GM12878 (cell line): ENCODE results near the gene PRPF31. TPM values are rescaled to one million over a fixed set of nuclear protein-coding genes. Genes with fewer than 3 reads are reported as not detected.

Experiments used
- ATAC-seq: fragments of 200-7000 bp; cut with Tn5 transposase; 3 replicates; pipeline ENCODE4 v1.9.1; 2020; ENCODE audit warnings: mild to moderate bottlenecking, moderate library complexity
- BruUV-seq: library from RNA; stranded (reverse); fragments of 400-500 nt; replicated peaks from 2 replicates; lab custom pipeline; 2021; lab: Mats Ljungman, UMichigan
- CTCF ChIA-PET: fragments of 300-600 bp; sonication (Branson Sonifier 250); formaldehyde crosslinking; extraction: SDS; loops from one replicate; lab custom pipeline; 2021; ENCODE audit warnings: inconsistent platforms; lab: Yijun Ruan, JAX
- POLR2A ChIA-PET: fragments of 350-600 bp; formaldehyde crosslinking; extraction: SDS; loops from one replicate; lab custom pipeline; 2021; ENCODE audit warnings: inconsistent platforms; lab: Charles Lee
- RAD21 ChIA-PET: fragments of 300-600 bp; sonication (Branson Sonifier 250); formaldehyde crosslinking; loops from one replicate; lab custom pipeline; 2023; ENCODE audit warnings: antibody characterized with exemption; ENCODE audit not compliant: unreplicated experiment; lab: Charles Lee
- SMC1A ChIA-PET: fragments of 300-600 bp; sonication (Branson Sonifier 250); formaldehyde crosslinking; loops from one replicate; lab custom pipeline; 2023; ENCODE audit not compliant: unreplicated experiment, uncharacterized antibody; lab: Charles Lee
- DNase-seq: peaks from one replicate; pipeline ENCODE4 v3.0.0-alpha.2; 2011; ENCODE audit warnings: low read depth, low spot score
- FAIRE-seq: peaks from 3 replicates; lab custom pipeline; 2011; peaks lifted over from hg19 to GRCh38; lab: Jason Lieb, UNC
- H2AFZ ChIP-seq: 2 replicates; pipeline ENCODE4 v1.6.0; 2011; ENCODE audit warnings: low read depth, low read length, control low read depth; ENCODE audit not compliant: control insufficient read depth
- H3K27ac ChIP-seq: 2 replicates; pipeline ENCODE4 v1.5.1; 2011; ENCODE audit warnings: control low read depth; ENCODE audit not compliant: control insufficient read depth, insufficient read depth
- H3K27me3 ChIP-seq, 2 experiments: replicated peaks in 1 of 2; 2 replicates each; pipeline versions ENCODE4 v1.6.0 to v1.6.1; 2011; ENCODE audit warnings: low read length in 1 of 2; ENCODE audit not compliant: control insufficient read depth in 2 of 2, insufficient read depth in 2 of 2
- H3K36me3 ChIP-seq, 2 experiments: 2 replicates each; pipeline ENCODE4 v1.5.1; 2011; ENCODE audit warnings: low read length in 1 of 2; ENCODE audit not compliant: control insufficient read depth in 2 of 2, insufficient read depth in 2 of 2
- H3K4me1 ChIP-seq: 2 replicates; pipeline ENCODE4 v1.6.1; 2011; ENCODE audit warnings: mild to moderate bottlenecking, low read length, moderate library complexity, mixed read lengths; ENCODE audit not compliant: control insufficient read depth, insufficient read depth
- H3K4me2 ChIP-seq: 2 replicates; pipeline ENCODE4 v1.6.0; 2011; ENCODE audit warnings: control low read depth; ENCODE audit not compliant: control insufficient read depth, insufficient read depth
- H3K4me3 ChIP-seq: fragments of 200-600 bp; sonication (generic); 2 replicates; pipeline ENCODE4 v1.5.1; 2016
- H3K79me2 ChIP-seq: 2 replicates; pipeline ENCODE4 v1.6.0; 2011; ENCODE audit warnings: low read length; ENCODE audit not compliant: control insufficient read depth, insufficient read depth
- H3K9ac ChIP-seq: 2 replicates; pipeline ENCODE4 v1.8.0; 2011; ENCODE audit warnings: low read length, control low read depth, mixed read lengths; ENCODE audit not compliant: control insufficient read depth, insufficient read depth
- H3K9me3 ChIP-seq: replicated peaks from 3 replicates; pipeline ENCODE4 v1.5.1; 2011; ENCODE audit warnings: mild to moderate bottlenecking, low read length; ENCODE audit not compliant: control insufficient read depth, insufficient read depth
- H4K20me1 ChIP-seq: 2 replicates; pipeline ENCODE4 v1.6.0; 2011; ENCODE audit not compliant: control insufficient read depth, insufficient read depth
- HDAC6 ChIP-seq: fragments of 200-600 bp; sonication (generic); IDR thresholded peaks from one replicate; pipeline ENCODE4 v1.8.0; 2017; ENCODE audit warnings: antibody characterized with exemption; ENCODE audit not compliant: unreplicated experiment
- MTA3 ChIP-seq: IDR thresholded peaks from 2 replicates; pipeline ENCODE4 v1.6.1; 2012; ENCODE audit warnings: low read length, inconsistent platforms, borderline replicate concordance
- PAX8 ChIP-seq: fragments of 450-650 bp; IDR thresholded peaks from 2 replicates; pipeline ENCODE4 v1.6.1; 2017; ENCODE audit warnings: mild to moderate bottlenecking, moderate library complexity
- WGBS: methylation state at CpG from one replicate; pipeline ENCODE4 v1.1.6; 2016; ENCODE audit warnings: low lambda C conversion rate; ENCODE audit not compliant: insufficient replicate concordance, insufficient coverage; ENCODE audit errors: missing lambda C conversion rate; 5-methylcytosine and 5-hydroxymethylcytosine counted together
- in situ Hi-C: fragments of 300-500 bp; cut with MboI; formaldehyde crosslinking; loops from 9 replicates; pipeline ENCODE4 v1.14.3; 2018; ENCODE audit warnings: mixed read lengths
- intact Hi-C: fragments of 100-400 bp; cut with micrococcal nuclease; formaldehyde crosslinking; loops from one replicate; pipeline ENCODE4 v1.14.2; 2022; ENCODE audit not compliant: unreplicated experiment
- polyA plus RNA-seq, 11 experiments: library from polyadenylated mRNA; depleted of rRNA in 4 of 11; unstranded in 6 of 11; stranded (reverse) in 5 of 11; fragments of >200 nt; fragmentation: Nextera tagmentation in 4 of 11; fragmentation: Illumina TruSeq in 1 of 11; extraction: Ambion mirVana in 4 of 11; extraction: Trizol in 1 of 11; gene quantifications; 1 replicate in 1 of 11; 2 replicates in 10 of 11; pipeline versions ENCODE4 v1.2.1 to v1.2.3, GENCODE V29; 2011 to 2016; ENCODE audit warnings: inconsistent platforms in 2 of 11, missing spikeins in 2 of 11, low read depth in 1 of 11
- total RNA-seq, 4 experiments: library from RNA; depleted of rRNA in 3 of 4; stranded (reverse); fragments of >200 nt in 3 of 4; fragmentation: Illumina TruSeq in 1 of 4; extraction: Trizol in 1 of 4; gene quantifications; 2 replicates each; pipeline versions ENCODE4 v1.2.1 to v1.2.3, GENCODE V29; 2013 to 2021
- TF ChIP-seq, protein P1 (sequence below), 3 experiments: IDR thresholded peaks in 2 of 3; conservative IDR thresholded peaks in 1 of 3; 2 replicates each; pipeline ENCODE4 v1.5.1; 2011; ENCODE audit warnings: low read depth in 3 of 3, low read length in 3 of 3, mild to moderate bottlenecking in 3 of 3, control low read depth in 2 of 3, moderate library complexity in 2 of 3, inconsistent platforms in 1 of 3, mixed read lengths in 1 of 3; ENCODE audit not compliant: control insufficient read depth in 2 of 3, insufficient read depth in 1 of 3; ENCODE audit errors: extremely low read depth in 1 of 3
- TF ChIP-seq, protein P2 (sequence below): IDR thresholded peaks from 2 replicates; pipeline ENCODE4 v1.6.1; 2012; ENCODE audit warnings: mild to moderate bottlenecking, low read depth, low read length

The PRPF31 gene
- total and polyA plus RNA-seq, 10 of the 15 experiments (the other 5 are each of a cell fraction or from before 2014, with no cell fraction given), result 2.7 to 170 (median 69.7) TPM

DNA sequence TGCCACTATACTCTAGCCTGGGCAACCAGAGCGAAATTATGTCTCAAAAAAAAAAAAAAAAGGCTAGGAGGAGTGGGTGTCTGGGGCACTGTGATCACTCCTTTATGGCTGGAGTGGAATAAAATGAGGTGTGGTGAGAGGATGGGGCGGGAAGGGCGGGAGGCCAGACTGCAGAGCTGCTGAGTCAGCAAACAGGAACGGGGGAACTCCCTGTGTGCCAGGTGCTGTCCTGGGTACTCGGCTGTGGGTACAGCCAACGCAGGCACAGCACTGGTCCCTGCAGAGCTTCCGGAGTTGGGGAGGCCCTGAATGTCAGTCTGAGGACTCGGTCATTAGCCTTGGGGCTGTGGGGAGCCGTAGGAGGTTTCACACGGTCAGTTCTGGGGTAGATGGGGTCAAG is 5.7 kb downstream of the PRPF31 start:
- H3K4me1 ChIP-seq, result peaks cover 10% of the 10 kb centered on the region
- in situ Hi-C loops (no loop called here), intact Hi-C loops (no loop called here)
- ChIA-PET POLR2A (no interaction called here), RAD21 (no interaction called here), SMC1A (no interaction called here), CTCF (no interaction called here)
- H3K4me2 ChIP-seq, result no peak overlapping the region
- FAIRE-seq (no peak), DNase-seq (no peak), ATAC-seq (no peak)
- no TSS peak for BruUV-seq
- H3K9me3 ChIP-seq, result no peaks in the 10 kb centered on the region
- H3K79me2 ChIP-seq, result peaks cover 10% of the 10 kb centered on the region
- H4K20me1 ChIP-seq, result no peaks in the 10 kb centered on the region
- H3K36me3 ChIP-seq, result peaks cover 14 to 25% of the 10 kb centered on the region in 2 experiments
- H3K27me3 ChIP-seq, result no peaks in the 10 kb centered on the region
- no peak overlapping the region for H3K27ac ChIP-seq
- no peak overlapping the region for H2AFZ ChIP-seq
- no peak overlapping the region for H3K4me3 ChIP-seq
- H3K9ac ChIP-seq, result no peak overlapping the region
- WGBS, result 82% methylated on average over 10 of the region's 10 CpGs
- TF ChIP-seq PAX8, result no peak
- TF ChIP-seq, protein P1, sequence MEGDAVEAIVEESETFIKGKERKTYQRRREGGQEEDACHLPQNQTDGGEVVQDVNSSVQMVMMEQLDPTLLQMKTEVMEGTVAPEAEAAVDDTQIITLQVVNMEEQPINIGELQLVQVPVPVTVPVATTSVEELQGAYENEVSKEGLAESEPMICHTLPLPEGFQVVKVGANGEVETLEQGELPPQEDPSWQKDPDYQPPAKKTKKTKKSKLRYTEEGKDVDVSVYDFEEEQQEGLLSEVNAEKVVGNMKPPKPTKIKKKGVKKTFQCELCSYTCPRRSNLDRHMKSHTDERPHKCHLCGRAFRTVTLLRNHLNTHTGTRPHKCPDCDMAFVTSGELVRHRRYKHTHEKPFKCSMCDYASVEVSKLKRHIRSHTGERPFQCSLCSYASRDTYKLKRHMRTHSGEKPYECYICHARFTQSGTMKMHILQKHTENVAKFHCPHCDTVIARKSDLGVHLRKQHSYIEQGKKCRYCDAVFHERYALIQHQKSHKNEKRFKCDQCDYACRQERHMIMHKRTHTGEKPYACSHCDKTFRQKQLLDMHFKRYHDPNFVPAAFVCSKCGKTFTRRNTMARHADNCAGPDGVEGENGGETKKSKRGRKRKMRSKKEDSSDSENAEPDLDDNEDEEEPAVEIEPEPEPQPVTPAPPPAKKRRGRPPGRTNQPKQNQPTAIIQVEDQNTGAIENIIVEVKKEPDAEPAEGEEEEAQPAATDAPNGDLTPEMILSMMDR (IDR thresholded peaks at IDR 0.05 in 2 of 3, conservative IDR thresholded peaks at IDR 0.05 in 1 of 3; ENCODE audit: control insufficient read depth in 2 of 3, extremely low read depth in 1 of 3, insufficient read depth in 1 of 3, low read depth in 3 of 3, low read length in 3 of 3), result no peak
- TF ChIP-seq MTA3, result no peak
- TF ChIP-seq, protein P2, sequence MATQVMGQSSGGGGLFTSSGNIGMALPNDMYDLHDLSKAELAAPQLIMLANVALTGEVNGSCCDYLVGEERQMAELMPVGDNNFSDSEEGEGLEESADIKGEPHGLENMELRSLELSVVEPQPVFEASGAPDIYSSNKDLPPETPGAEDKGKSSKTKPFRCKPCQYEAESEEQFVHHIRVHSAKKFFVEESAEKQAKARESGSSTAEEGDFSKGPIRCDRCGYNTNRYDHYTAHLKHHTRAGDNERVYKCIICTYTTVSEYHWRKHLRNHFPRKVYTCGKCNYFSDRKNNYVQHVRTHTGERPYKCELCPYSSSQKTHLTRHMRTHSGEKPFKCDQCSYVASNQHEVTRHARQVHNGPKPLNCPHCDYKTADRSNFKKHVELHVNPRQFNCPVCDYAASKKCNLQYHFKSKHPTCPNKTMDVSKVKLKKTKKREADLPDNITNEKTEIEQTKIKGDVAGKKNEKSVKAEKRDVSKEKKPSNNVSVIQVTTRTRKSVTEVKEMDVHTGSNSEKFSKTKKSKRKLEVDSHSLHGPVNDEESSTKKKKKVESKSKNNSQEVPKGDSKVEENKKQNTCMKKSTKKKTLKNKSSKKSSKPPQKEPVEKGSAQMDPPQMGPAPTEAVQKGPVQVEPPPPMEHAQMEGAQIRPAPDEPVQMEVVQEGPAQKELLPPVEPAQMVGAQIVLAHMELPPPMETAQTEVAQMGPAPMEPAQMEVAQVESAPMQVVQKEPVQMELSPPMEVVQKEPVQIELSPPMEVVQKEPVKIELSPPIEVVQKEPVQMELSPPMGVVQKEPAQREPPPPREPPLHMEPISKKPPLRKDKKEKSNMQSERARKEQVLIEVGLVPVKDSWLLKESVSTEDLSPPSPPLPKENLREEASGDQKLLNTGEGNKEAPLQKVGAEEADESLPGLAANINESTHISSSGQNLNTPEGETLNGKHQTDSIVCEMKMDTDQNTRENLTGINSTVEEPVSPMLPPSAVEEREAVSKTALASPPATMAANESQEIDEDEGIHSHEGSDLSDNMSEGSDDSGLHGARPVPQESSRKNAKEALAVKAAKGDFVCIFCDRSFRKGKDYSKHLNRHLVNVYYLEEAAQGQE, result no peak
- TF ChIP-seq HDAC6, result no peak
